Muscle of arm (tissue), 12 donors: ENCODE measurements around the gene WWOX. TPM values are rescaled to one million over a fixed set of nuclear protein-coding genes. Genes with fewer than 3 reads are reported as not detected.

Source experiments
- DNase-seq: peaks from one replicate; pipeline ENCODE4 v3.0.0-alpha.2; 2013
- polyA plus RNA-seq, 12 donors: library from polyadenylated mRNA; unstranded; fragments of 120-200 nt; gene quantifications; one replicate each; pipeline ENCODE4 v1.2.1, GENCODE V29; 2013; ENCODE audit not compliant: insufficient read length in 12 of 12

WWOX gene
- polyA plus RNA-seq, 12 donors: 7.4 to 17.2 (median 10.9) TPM; not detected in 2

DNA sequence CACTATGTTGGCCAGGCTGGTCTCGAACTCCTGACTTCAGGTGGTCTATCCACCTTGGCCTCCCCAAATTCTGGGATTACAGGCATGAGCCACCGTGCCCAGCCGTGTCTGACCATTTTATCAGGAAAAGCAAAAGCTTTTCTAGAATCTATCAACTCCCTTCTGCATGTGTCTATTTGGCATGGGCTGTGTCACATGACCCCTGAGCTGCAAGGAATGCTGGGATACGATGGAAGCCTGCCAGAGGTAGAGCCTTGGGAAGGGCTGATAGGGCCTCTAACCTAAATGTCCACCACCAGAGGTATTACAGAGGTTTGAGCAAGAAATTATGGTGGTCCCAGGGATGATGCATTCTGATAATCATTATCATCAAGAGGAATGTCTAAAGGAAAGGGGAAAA lies 616.2 kb downstream of the WWOX start:
- no peak for DNase-seq

- no peak for DNase-seq
Observed at GRCh38 chr16:78718141-78718540, 618.7 kb downstream of the WWOX start.

DNA sequence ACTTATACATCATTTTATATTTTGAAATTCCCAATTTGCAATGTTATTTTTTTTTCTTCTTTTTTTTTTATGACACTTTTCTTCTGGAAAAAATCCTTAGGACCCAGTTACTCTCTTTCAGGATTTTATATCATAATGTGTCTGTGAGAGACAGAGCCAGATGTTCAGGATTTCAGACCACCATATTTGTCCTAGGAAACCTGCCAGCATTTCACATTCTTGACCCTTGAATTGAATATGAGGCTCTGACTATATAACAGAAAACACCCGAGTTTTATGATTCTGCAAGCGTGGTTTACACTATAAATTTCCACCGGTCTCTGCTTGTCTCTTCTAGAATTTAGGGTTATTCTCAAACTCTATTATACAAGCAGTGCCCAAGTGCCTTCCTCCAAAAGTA lies 621.0 kb downstream of the WWOX start:
- peak; percentile 49 for DNase-seq

DNA sequence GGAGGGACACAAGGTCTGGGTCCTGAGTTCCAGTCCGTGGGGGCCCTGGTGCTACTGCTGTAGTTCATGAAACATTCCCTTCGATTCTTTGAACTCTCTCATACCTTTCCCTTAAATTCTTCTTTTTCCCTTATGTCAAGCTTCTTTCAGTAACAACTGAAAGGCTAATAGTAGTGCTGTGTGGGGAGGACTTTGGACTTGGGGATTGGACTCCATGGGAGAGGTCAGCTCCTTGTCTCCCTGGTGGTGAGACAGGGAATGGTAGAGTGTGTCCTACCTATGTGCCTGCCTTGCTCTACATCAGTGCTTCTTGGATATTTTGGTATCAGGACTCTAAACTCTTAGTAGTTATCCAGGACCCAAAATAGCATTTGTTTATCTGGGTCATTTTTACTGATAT lies 628.1 kb downstream of the WWOX start:
- no peak for DNase-seq

DNA sequence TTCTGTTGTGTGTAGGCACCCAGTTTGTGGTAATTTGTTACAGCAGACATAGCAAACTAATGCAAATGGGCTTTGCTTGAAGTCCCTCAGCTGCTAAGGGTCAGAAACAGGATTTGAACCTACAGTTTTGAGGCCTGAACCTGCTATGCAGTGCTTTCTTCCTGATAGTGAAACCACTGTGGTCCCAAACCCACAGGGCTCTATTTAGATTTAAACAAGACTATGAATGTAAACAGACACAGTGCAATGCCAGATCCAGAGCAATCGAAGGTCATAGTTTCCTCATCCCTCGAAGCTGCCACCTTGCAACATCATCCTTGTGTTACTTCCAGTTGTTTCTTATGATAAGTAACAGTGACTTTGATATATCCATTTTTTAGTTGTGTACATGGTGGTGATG lies 630.2 kb downstream of the WWOX start:
- no peak for DNase-seq

GRCh38 chr16:78731785-78732184 lies 632.3 kb downstream of the WWOX start:
- DNase-seq: no peak

- DNase-seq: no peak
Observed at GRCh38 chr16:78732696-78733095, 633.2 kb downstream of the WWOX start.

- no peak for DNase-seq
Observed at GRCh38 chr16:78735337-78735736, 635.9 kb downstream of the WWOX start.

DNA sequence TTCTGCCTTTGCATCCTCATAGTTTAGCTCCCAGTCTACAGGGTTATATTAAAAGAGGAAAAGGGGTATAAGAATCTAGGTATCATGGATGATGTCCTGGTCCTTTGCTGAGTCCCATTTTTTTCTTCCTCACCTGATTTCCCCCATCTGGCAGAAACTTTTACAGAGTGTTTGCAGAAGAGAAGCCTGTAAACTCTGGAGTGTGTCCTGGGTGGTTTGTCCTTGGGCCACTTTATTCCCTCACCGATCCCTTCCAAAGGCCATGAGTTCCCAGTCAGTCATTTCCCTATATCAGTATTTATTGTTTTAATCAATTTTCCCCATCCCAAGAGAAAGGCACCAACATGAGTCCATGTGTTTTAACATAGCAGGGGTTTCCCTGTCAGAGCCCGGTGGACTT lies 638.2 kb downstream of the WWOX start:
- DNase-seq: no peak

DNA sequence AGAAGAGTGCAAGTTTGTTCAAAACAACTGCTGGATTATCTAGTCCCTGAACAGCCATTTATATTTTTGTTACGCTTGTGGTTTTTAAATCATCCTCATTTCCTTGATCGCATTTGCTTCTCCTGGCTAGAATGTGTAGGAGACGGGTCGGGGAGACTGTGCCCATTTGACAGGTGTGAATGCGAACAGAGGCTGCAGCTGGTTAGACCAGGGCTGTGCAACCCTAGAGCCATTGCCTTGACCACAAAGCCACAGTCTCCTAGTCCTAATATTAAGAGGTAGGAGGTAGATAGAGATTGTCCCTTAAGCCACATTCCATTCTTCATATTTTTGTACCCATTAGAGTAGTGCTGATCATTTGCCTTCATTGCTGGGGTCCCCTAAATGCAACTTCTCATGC lies 639.1 kb downstream of the WWOX start:
- DNase-seq: no peak

GRCh38 chr16:78740269-78740668 lies 640.8 kb downstream of the WWOX start:
- DNase-seq: no peak

GRCh38 chr16:78742501-78743283 lies 643.2 kb downstream of the WWOX start:
- no peak for DNase-seq

DNA sequence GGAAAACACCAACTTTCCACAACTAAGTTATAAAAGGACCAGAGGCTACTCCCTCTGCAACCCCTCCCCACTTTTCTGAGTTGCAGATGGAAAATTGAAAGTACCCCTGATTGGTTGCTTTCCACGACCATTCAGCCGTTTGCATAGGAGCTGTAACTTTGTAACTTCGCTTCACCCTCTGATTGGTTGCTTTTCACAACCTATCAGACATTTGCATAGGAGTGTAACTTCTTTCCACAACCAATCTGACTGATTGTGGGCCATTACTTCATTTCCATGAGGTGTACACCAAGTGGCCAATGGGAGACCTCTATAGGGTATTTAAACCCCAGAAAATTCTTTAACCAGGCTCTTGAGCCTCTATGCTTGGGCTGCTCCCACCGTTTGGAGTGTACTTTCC lies 644.1 kb downstream of the WWOX start:
- no peak for DNase-seq

- no peak for DNase-seq
Observed at GRCh38 chr16:78744099-78744498, 644.6 kb downstream of the WWOX start.

DNA sequence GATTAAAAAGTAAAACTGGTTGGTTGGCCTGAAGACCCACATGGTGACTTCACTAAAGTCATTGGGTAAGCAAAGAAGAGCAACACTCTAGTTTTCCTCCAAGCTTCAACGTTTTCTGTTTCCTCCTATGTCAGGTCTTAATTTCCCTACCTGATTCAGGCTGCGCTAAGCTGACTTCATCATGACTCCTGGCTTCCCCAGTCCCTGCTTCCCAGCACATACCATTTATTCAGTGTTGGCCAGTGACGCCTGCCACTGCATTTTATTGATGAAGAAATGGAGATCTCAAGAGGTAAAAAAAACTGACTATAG lies 645.3 kb downstream of the WWOX start:
- DNase-seq: no peak

DNA sequence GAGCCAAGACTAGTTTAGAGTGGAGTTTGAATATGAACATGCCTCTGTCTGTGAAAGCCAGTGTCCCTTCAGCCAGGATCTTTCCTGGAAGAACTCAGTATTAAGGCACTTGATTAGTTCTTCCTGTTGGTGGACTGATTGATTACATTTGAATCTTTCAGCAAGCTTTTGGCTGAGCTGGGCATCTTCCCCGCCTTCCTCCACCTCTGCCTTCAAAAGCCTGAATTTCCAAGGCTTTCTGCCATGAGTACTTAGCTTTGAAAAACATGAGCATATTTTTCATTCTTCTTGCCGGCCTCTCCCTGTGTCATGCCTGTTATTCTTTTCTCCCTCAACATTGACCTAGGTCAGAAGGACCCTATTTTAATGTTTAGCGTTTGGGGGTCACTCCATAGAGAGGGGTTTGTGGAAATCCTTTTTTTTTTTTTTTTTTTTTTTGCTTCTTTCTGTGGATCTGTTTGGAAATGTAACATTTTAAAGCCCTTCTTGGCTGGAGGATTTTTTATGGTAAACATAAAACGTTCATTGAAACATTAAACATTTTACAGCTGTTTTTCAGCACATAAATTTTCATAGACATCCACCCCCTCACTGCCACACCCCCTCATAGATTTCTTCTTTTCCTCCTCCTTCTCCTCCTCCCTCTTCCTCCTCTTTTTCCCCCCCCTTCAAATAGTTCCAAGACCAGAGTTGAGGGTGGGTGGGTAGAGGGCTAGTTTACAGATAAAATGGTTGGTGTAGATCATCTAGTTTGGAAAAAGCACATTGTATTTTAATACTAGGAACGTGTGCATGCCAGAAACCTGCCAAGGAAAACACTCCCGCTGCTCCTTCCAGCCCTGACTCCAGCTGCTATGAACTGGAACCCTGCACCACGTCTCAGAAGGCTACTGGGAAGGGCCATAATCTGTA lies 645.9 kb downstream of the WWOX start:
- peak; percentile 69 for DNase-seq

DNA sequence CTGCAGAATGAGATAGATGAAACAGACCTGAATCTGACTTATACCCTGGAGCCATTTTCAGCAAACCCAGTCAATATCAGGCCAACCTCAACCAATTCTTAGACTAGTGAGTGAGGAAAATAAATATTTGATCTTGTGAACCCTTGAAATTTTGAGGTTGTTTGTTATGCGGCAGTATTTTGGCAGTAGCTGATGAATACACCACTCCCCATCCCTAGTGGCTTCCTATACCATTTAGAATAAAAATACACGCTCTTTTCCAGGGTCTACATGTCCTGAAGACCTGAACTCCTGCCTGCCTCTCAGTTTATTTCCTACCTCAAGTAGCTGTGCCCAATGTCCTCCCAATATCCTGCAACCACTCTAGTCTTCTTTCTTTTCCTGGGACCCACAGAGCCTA lies 647.3 kb downstream of the WWOX start:
- DNase-seq: no peak

DNA sequence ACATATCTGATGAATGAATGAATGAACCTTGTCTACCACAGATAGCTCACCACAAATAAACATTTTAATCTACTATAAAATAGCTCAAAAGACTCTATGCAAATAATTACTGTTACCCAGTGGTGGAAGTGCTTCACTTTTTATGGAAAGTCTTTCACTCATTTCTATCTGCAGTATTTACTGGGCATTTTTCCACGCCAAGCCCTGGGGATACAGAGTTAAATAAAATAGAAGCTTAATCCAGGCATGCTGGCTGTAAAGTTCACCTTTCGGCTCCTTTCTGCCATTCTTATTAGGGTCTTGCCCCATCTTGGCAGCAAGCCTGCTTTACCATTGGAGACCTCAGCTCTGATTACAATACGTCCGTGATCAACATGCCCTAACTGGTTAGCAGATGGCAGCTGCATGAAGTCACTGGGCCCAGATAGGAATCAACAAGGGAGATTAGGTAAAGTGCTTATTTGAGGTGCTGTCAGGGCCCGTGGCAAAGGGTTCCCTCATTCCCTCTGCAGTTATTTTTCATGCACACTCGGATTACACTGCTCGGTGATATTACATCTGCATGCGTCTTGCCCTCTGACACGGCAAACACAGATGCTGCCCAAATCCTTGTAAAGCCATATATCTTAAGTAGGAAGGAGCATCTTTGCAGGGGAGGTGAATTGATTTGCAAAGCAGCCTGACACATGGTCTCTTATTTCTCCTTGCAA lies 648.9 kb downstream of the WWOX start:
- peak; percentile 54 for DNase-seq

- DNase-seq: no peak
Observed at GRCh38 chr16:78749745-78750268, 650.4 kb downstream of the WWOX start.

DNA sequence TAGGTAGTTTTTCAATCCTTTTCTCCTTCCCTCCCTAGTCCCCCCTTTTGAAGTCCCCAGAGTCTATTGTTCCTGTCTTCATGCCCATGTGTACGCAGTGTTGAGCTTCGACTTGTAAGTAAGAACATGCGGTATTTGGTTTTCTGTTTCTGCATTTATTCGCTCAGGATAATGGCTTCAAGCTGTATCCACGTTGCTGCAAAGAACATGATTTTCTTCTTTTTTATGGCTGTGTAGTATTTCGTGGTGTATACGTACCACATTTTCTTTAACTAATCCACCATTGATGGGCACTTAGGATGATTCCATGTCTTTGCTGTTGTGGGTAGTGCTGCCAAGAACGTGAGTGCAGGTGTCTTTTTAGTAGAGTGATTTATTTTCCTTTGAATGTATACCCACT lies 651.2 kb downstream of the WWOX start:
- DNase-seq: no peak

DNA sequence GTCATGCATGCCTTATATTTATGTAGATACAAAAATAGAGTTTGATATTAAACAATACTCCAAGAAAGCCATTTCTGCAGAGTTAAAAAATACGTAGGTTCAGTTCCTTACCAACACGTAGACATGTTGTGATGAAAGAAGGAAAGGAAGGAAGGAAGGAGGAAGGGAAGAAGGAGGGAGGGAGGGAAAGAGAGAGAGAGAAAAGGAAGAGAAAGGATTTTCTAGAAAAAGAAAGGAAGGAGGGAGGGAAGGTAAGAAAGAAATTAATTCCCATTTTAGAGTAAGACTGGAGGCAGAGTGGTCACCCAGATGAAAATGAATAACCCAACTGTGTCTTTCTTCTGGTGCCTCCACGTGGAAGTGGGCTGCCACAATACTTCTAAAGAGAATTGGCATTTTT lies 652.1 kb downstream of the WWOX start:
- DNase-seq: no peak

DNA sequence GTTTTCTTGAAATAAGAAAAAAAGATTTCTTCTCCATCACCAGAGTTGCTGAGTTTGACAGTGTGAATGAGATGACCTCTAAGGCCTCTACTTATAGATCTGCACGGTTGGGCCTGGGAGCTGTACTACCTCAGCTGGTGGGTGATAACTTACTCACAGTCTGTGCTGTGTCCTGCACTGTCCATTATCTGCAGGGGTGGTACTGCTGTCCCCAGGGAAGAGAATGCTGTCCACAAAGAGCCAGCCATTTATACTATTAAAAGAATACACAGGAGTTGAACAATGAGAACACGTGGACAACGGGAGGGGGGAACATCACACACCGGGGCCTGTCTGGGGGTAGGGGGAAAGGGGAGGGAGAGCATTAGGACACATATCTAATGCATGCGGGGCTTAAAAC lies 655.3 kb downstream of the WWOX start:
- no peak for DNase-seq
